Heart right ventricle (tissue), 16 donors: Measurements from ENCODE around the gene RNF111. TPM values are rescaled to one million over a fixed set of nuclear protein-coding genes. Genes with fewer than 3 reads are reported as not detected.
"Not testable (repeated sequence)": the region's sequence is repeated elsewhere in the genome, so short reads cannot be mapped to it uniquely, and the experiment has no call there.

Experiments
- ATAC-seq, 8 donors: fragments of 200-7000 bp; cut with Tn5 transposase; one replicate each; pipeline ENCODE4 v1.9.1; 2020; ENCODE audit warnings: mild to moderate bottlenecking in 8 of 8, moderate library complexity in 8 of 8, moderate number of reproducible peaks in 1 of 8
- DNase-seq, 2 donors: peaks; one replicate each; pipeline ENCODE4 v3.0.0-alpha.2; 2020
- H3K27ac ChIP-seq, 10 donors: fragments of 200-600 bp; sonication (generic) in 2 of 10; one replicate each; pipeline versions ENCODE4 v1.5.0 to v1.8.0; 2020 to 2022; ENCODE audit warnings: mild to moderate bottlenecking in 3 of 10
- H3K27me3 ChIP-seq, 7 donors: fragments of 200-600 bp; one replicate each; pipeline ENCODE4 v1.8.0; 2021 to 2022; ENCODE audit warnings: mild to moderate bottlenecking in 2 of 7
- H3K36me3 ChIP-seq, 9 donors: fragments of 200-600 bp; sonication (generic) in 1 of 9; one replicate each; pipeline versions ENCODE4 v1.5.0 to v1.8.0; 2020 to 2022; ENCODE audit warnings: mild to moderate bottlenecking in 2 of 9
- H3K4me1 ChIP-seq, 9 donors: fragments of 200-600 bp; sonication (generic) in 1 of 9; one replicate each; pipeline versions ENCODE4 v1.5.0 to v1.8.0; 2020 to 2022; ENCODE audit warnings: mild to moderate bottlenecking in 4 of 9
- H3K4me3 ChIP-seq, 10 donors: fragments of 200-600 bp; sonication (generic) in 2 of 10; one replicate each; pipeline versions ENCODE4 v1.5.0 to v1.8.0; 2020 to 2022; ENCODE audit warnings: mild to moderate bottlenecking in 7 of 10, moderate library complexity in 2 of 10
- H3K9me3 ChIP-seq, 11 donors: fragments of 200-600 bp in 10 of 11; sonication (generic) in 2 of 11; one replicate each; pipeline versions ENCODE4 v1.5.0 to v1.8.0; 2013 to 2022; ENCODE audit warnings: mild to moderate bottlenecking in 2 of 11, control low read depth in 1 of 11, moderate library complexity in 1 of 11
- CTCF ChIP-seq, 9 donors: fragments of 200-600 bp; sonication (generic) in 2 of 9; IDR thresholded peaks; one replicate each; pipeline versions ENCODE4 v1.5.0 to v1.8.0; 2021 to 2022; ENCODE audit warnings: antibody characterized with exemption in 9 of 9, mild to moderate bottlenecking in 5 of 9, moderate library complexity in 1 of 9
- WGBS, 2 donors: extraction: QIAGEN DNeasy Blood & Tissue Kit; methylation state at CpG; one replicate each; pipeline ENCODE4 v1.1.7; 2013; ENCODE audit warnings: inconsistent platforms in 1 of 2; 5-methylcytosine and 5-hydroxymethylcytosine counted together
- intact Hi-C, 10 donors: fragments of 100-400 bp; cut with DNase I; formaldehyde crosslinking; loops; one replicate each; pipeline versions ENCODE4 v1.11.1 to v1.14.2; 2022
- polyA plus RNA-seq, 2 donors: library from polyadenylated mRNA; stranded (reverse); fragments of 200-250 nt; gene quantifications; one replicate each; pipeline ENCODE4 v1.2.3, GENCODE V29; 2013
- total RNA-seq, 10 donors: library from RNA; stranded (reverse); fragmentation: NEBNext Ultra II Directional in 3 of 10; extraction: Animal tissue kit (Norgen Biotek cat#: 25700) in 3 of 10; gene quantifications; one replicate each; pipeline versions ENCODE4 v1.2.1 to v1.2.4, GENCODE V29; 2021 to 2023
- donor health status: Arrhythmogenic right ventricular cardiomyopathy.
- donor health status: ischemic (EF 13 %, LVEDD 7.1; RV severe dilation, severe dysfunction).
- donor health status: healthy with polysubstance abuse.
- donor health status: DM: no; HTN: yes; CAD: no.
- donor health status: DM: no; HTN: no; CAD: no.
- donor health status: ischemic (EF 25% LVEDD 6.9; RV normal size, moderate dysfunction).
- donor health status: ischemic (EF 25% LVEDD 5.7; RV mildly dilated, moderate dysfunction).
- donor health status: healthy.
- donor health status: DM: yes; HTN: yes; CAD: no.
- donor health status: Ischemic cardiomyopathy.
- donor health status: ischemic (EF 35%, LVEDD 5.7; RV mildly dilated, moderate dysfunction).
- donor health status: nonischemic (EF 11% LVEDD 7.7; RV severe dilation, severe dysfunction).
- donor health status: DM: yes; HTN: yes; CAD: no.
- donor health status: PGD.
- donor health status: ischemic (EF 29% LVEDD 5.4; RV normal size, mild dysfunction).
- donor health status: nonischemic (EF 23%, LVEDD 6.1; RV moderate dilation, normal function).

RNF111 gene
- total and polyA plus RNA-seq, 12 donors, result 6.0 to 28.7 (median 23.5) TPM

DNA sequence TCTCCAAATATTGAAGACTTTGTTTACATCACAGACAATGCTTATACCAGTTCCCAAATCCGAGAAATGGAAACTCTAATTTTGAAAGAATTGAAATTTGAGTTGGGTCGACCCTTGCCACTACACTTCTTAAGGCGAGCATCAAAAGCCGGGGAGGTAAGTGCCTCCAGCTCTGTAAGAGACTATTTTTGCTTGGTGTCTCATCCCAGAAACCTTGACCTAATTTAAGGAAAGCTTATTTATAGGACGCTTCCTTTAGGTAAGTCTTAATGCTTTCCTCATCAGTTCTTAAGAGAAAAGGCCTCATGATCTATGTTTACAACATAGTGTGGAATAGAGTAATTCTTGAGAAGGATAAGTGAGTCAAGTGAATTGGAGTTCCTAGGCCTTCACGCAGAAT, 129.3 kb downstream of the RNF111 start:
- Histone ChIP-seq H3K9me3 (no peaks in the 10 kb centered on the region), H3K4me1 (no peaks in the 10 kb centered on the region), H3K4me3 (no peak overlapping the region), H3K27me3 (no peaks in the 10 kb centered on the region), H3K27ac (no peak overlapping the region), H3K36me3 (peaks cover 0 to 68% (median 0%) of the 10 kb centered on the region in 9 donors)
- ATAC-seq, result no peak
- intact Hi-C loops, result no loop called here
- no peak for DNase-seq
- 98% methylated on average over 6 of the region's 6 CpGs for WGBS, 2 donors
- no peak for TF ChIP-seq CTCF (IDR thresholded peaks at IDR 0.05)

DNA sequence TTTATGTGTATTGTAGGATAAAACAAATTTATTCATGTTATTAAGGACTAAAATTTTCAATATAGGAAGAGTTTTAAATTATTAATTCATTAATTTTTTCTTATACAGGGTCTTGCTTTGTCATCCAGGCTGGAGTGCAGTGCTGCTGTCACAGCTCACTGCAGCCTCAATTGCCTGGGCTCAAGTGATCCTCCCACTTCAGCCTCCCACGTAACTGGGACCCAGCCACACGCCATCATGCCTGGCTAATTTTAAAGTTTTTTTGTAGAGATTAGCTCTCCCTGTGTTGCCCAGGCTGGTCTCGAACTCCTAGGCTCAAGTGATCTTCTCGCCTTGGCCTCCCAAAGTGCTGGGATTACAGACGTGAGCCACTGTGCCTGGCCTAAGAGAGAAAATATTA, 132.2 kb downstream of the RNF111 start:
- no peak for ATAC-seq
- no peak for TF ChIP-seq CTCF (IDR thresholded peaks at IDR 0.05)
- Histone ChIP-seq H3K36me3 (peaks cover 0 to 59% (median 0%) of the 10 kb centered on the region in 9 donors), H3K4me1 (no peaks in the 10 kb centered on the region), H3K27ac (no peak overlapping the region), H3K27me3 (no peaks in the 10 kb centered on the region), H3K4me3 (no peak overlapping the region), H3K9me3 (no peaks in the 10 kb centered on the region)
- WGBS, 2 donors, result 93% methylated on average over 5 of the region's 5 CpGs
- intact Hi-C loops, result no loop called here
- no peak for DNase-seq

DNA sequence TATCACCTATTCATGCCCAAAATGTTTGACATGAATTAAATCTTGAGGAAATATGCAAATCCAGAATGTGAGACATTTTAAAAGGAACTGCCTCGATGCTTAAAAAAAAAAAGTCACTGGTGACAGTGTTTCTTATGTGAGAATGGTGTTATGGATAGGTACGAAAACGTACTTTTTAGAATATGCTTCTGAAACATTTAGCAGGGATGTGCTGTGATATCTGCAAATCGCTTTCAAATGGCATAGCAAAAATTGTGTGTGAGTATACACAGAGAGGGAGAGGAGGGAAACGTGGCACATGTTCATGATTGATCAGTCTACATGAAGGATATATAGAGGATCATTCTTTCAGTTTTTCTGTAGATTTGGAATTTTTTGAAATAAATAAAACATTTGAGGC, 133.5 kb downstream of the RNF111 start:
- 94 to 96% methylated on average over 5 of the region's 5 CpGs for WGBS, 2 donors
- intact Hi-C loops, result no loop called here
- DNase-seq, result no peak

GRCh38 chr15:59124261-59124660, 136.8 kb downstream of the RNF111 start:
- DNase-seq, result no peak
- no peak for ATAC-seq
- Histone ChIP-seq H3K27ac (no peak overlapping the region), H3K36me3 (peaks cover 0 to 29% (median 0%) of the 10 kb centered on the region in 9 donors), H3K9me3 (peaks cover 0 to 35% (median 11%) of the 10 kb centered on the region in 11 donors), H3K27me3 (no peaks in the 10 kb centered on the region), H3K4me1 (peaks cover 0 to 7% (median 0%) of the 10 kb centered on the region in 9 donors), H3K4me3 (no peak overlapping the region)
- TF ChIP-seq CTCF (IDR thresholded peaks at IDR 0.05), result no peak
- 96 to 99% methylated on average over 2 of the region's 2 CpGs for WGBS, 2 donors
- intact Hi-C loops, result no loop called here

More for the DNA sequence above, 133.5 kb downstream of the RNF111 start:
- peaks cover 0 to 57% (median 0%) of the 10 kb centered on the region in 9 donors for H3K36me3 ChIP-seq
- TF ChIP-seq CTCF (IDR thresholded peaks at IDR 0.05), result no peak
- no peak for ATAC-seq
- H3K27ac ChIP-seq, result no peak overlapping the region
- H3K9me3 ChIP-seq, result peaks cover 0 to 4% (median 0%) of the 10 kb centered on the region in 11 donors
- no peaks in the 10 kb centered on the region for H3K4me1 ChIP-seq
- H3K27me3 ChIP-seq, result no peaks in the 10 kb centered on the region
- H3K4me3 ChIP-seq, result no peak overlapping the region

DNA sequence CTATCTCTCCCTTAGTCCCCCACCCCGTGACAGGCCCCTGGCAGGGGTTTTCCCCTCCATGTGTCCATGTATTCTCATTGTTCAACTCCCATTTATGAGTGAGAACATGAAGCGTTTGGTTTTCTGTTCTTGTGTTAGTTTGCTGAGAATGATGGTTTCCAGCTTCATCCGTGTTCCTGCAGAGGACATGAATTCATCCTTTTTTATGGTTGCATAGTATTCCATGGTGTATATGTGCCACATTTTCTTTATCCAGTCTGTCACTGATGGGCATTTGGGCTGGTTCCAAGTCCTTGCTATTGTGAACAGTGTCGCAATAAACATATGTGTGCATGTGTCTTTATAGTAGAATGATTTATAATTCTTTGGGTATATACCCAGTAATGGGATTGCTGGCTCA, 138.2 kb downstream of the RNF111 start:
- H3K27ac ChIP-seq, ATAC-seq, intact Hi-C loops, H3K27me3 ChIP-seq, DNase-seq, H3K4me1 ChIP-seq, H3K4me3 ChIP-seq: not testable (repeated sequence)
- 98 to 99% methylated on average over 4 of the region's 4 CpGs for WGBS, 2 donors
- H3K36me3 ChIP-seq, result peaks cover 0 to 34% (median 0%) of the 10 kb centered on the region in 9 donors
- peaks cover 0 to 43% (median 11%) of the 10 kb centered on the region in 11 donors for H3K9me3 ChIP-seq

DNA sequence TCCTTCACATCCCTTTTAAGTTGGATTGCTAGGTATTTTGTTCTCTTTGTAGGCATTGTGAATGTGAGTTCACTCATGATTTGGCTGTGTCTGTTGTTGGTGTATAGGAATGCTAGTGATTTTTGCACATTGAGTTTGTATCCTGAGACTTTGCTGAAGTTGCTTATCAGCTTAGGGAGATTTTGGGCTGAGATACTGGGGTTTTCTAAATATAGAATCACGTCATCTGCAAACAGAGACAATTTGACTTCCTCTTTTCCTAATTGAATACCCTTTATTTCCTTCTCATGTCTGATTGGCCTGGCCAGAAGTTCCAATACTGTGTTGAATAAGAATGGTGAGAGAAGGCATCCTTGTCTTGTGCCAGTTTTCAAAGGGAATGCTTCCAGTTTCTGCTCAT, 139.8 kb downstream of the RNF111 start:
- H3K4me3 ChIP-seq, H3K27ac ChIP-seq, ATAC-seq, DNase-seq, H3K4me1 ChIP-seq, intact Hi-C loops, H3K27me3 ChIP-seq: not testable (repeated sequence)
- Histone ChIP-seq H3K36me3 (peaks cover 0 to 50% (median 0%) of the 10 kb centered on the region in 9 donors), H3K9me3 (peaks cover 0 to 43% (median 11%) of the 10 kb centered on the region in 11 donors)
- WGBS, 2 donors, result 88 to 97% methylated on average over 1 of the region's 1 CpG
